SU-DHL-6 (cell line): ENCODE measurements around the gene ASGR1.

Experiments used
- CTCF ChIP-seq: fragments of 200-600 bp; sonication (generic); IDR thresholded peaks from one replicate; pipeline ENCODE4 v1.5.1; 2017; ENCODE audit warnings: antibody characterized with exemption, mild to moderate bottlenecking, low read length, moderate library complexity; ENCODE audit not compliant: insufficient read depth, poor library complexity, severe bottlenecking
- EZH2phosphoT487 ChIP-seq: fragments of 200-600 bp; sonication (generic), shearing (Covaris generic); conservative IDR thresholded peaks from 2 replicates; pipeline ENCODE4 v1.6.1; 2018; ENCODE audit warnings: mild to moderate bottlenecking, antibody characterized with exemption, low read length, moderate library complexity, mixed read lengths

DNA sequence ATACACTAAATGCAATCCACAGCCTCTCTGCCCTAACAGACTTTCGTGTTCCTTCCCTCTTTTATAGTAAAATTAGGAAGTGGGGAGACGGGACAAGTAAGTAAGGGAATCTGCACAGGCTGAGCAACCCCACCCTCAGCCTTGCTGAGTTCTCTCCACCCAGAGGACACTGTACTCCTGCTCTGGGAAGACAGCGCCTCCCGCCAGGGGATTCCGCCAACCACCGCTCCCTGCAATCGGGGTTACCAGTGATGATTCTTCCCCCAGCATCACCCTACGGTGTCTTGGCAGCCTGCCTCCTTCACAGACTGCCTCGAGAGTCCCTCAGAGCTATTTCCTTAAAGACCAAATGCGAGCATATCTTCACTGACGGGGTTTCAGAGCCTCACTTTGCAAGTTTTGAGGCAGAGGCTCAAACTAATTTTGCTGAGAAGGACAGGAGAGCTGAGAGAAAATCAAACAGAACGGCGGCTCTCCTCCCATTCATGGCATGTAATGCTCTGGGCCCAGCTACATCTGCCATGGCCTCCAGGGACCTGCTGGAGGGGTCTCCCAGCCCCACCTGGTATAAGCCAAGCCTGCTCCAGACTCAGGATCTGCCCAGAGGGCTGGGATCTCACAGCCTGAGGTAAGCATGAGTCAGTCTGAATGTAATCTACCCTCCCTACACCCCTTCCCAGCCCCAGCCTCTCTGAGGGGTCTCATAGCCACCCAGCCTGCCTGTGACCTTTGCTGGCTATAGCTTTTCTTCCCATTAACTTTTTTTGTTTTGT lies 41.8 kb downstream of the ASGR1 start:
- TF ChIP-seq CTCF (no peak), EZH2phosphoT487 (no peak)
